ENCODE results near the gene BOLA3. TPM values are rescaled to one million over a fixed set of nuclear protein-coding genes. Genes with fewer than 3 reads are reported as not detected.

The BOLA3 gene
- polyA plus RNA-seq, 3 donors = 31.1 to 67.8 (median 65.0) TPM

- no peak overlapping the region for H3K27ac ChIP-seq (ENCODE audit: low read depth, low read length)
- 83 to 89% (median 85%) methylated on average over 3 of the region's 3 CpGs for WGBS, 3 donors
These were observed 37.2 kb downstream of the BOLA3 start for GRCh38 chr2:74110537-74110936.

GRCh38 chr2:74109551-74109950 lies 38.2 kb downstream of the BOLA3 start:
- no peak overlapping the region for H3K27ac ChIP-seq (ENCODE audit: low read depth, low read length)
- WGBS, 3 donors = 90 to 92% (median 91%) methylated on average over 8 of the region's 8 CpGs

- 64 to 76% (median 65%) methylated on average over 12 of the region's 12 CpGs for WGBS, 3 donors
- no peak overlapping the region for H3K27ac ChIP-seq (ENCODE audit: low read depth, low read length)
These were observed 40.6 kb downstream of the BOLA3 start for GRCh38 chr2:74107071-74107470.

- WGBS, 3 donors = 94 to 97% (median 96%) methylated on average over 8 of the region's 8 CpGs
- H3K27ac ChIP-seq (ENCODE audit: low read depth, low read length) = no peak overlapping the region
These were observed 42.3 kb downstream of the BOLA3 start for GRCh38 chr2:74105413-74105812.

GRCh38 chr2:74104839-74105238 lies 42.9 kb downstream of the BOLA3 start:
- H3K27ac ChIP-seq (ENCODE audit: low read depth, low read length) = no peak overlapping the region
- WGBS, 3 donors = 93% methylated on average over 7 of the region's 7 CpGs

GRCh38 chr2:74103763-74104162 lies 43.9 kb downstream of the BOLA3 start:
- WGBS, 3 donors = 83 to 87% (median 86%) methylated on average over 6 of the region's 6 CpGs
- H3K27ac ChIP-seq (ENCODE audit: low read depth, low read length) = no peak overlapping the region

- 96 to 98% (median 97%) methylated on average over 14 of the region's 14 CpGs for WGBS, 3 donors
- no peak overlapping the region for H3K27ac ChIP-seq (ENCODE audit: low read depth, low read length)
These were observed 45.2 kb downstream of the BOLA3 start for GRCh38 chr2:74102516-74102915.

GRCh38 chr2:74101574-74102300 lies 46.0 kb downstream of the BOLA3 start:
- H3K27ac ChIP-seq (ENCODE audit: low read depth, low read length) = no peak overlapping the region
- 92 to 97% (median 93%) methylated on average over 38 to 39 of the region's 39 CpGs for WGBS, 3 donors

- no peak overlapping the region for H3K27ac ChIP-seq (ENCODE audit: low read depth, low read length)
- WGBS, 3 donors = 94 to 96% (median 96%) methylated on average over 25 of the region's 25 CpGs
These were observed 47.2 kb downstream of the BOLA3 start for GRCh38 chr2:74100254-74101216.

GRCh38 chr2:74099835-74100234 lies 47.9 kb downstream of the BOLA3 start:
- WGBS, 3 donors = 83 to 88% (median 87%) methylated on average over 7 of the region's 7 CpGs
- H3K27ac ChIP-seq (ENCODE audit: low read depth, low read length) = no peak overlapping the region

GRCh38 chr2:74099271-74099670 lies 48.4 kb downstream of the BOLA3 start:
- no peak overlapping the region for H3K27ac ChIP-seq (ENCODE audit: low read depth, low read length)
- WGBS, 3 donors = 94 to 99% (median 96%) methylated on average over 19 to 20 of the region's 20 CpGs

- H3K27ac ChIP-seq (ENCODE audit: low read depth, low read length) = no peak overlapping the region
- WGBS, 3 donors = 92 to 95% (median 94%) methylated on average over 6 of the region's 6 CpGs
These were observed 50.1 kb downstream of the BOLA3 start for GRCh38 chr2:74097574-74097973.

- 91 to 94% (median 93%) methylated on average over 2 of the region's 2 CpGs for WGBS, 3 donors
- H3K27ac ChIP-seq (ENCODE audit: low read depth, low read length) = no peak overlapping the region
These were observed 51.7 kb downstream of the BOLA3 start for GRCh38 chr2:74096052-74096451.

- WGBS, 3 donors = 72 to 80% (median 79%) methylated on average over 3 of the region's 3 CpGs
- H3K27ac ChIP-seq (ENCODE audit: low read depth, low read length) = no peak overlapping the region
These were observed 52.1 kb downstream of the BOLA3 start for GRCh38 chr2:74095632-74096031.

GRCh38 chr2:74094291-74094690 lies 53.4 kb downstream of the BOLA3 start:
- H3K27ac ChIP-seq (ENCODE audit: low read depth, low read length) = no peak overlapping the region
- WGBS, 3 donors = 88 to 94% (median 90%) methylated on average over 7 of the region's 7 CpGs

- WGBS, 3 donors = 76 to 89% (median 86%) methylated on average over 6 of the region's 6 CpGs
- no peak overlapping the region for H3K27ac ChIP-seq (ENCODE audit: low read depth, low read length)
These were observed 53.9 kb downstream of the BOLA3 start for GRCh38 chr2:74093840-74094239.

- no peak overlapping the region for H3K27ac ChIP-seq (ENCODE audit: low read depth, low read length)
- WGBS, 3 donors = 90 to 94% (median 92%) methylated on average over 13 of the region's 13 CpGs
These were observed 54.3 kb downstream of the BOLA3 start for GRCh38 chr2:74093426-74093825.

- WGBS, 3 donors = 87 to 92% (median 90%) methylated on average over 7 of the region's 7 CpGs
- H3K27ac ChIP-seq (ENCODE audit: low read depth, low read length) = no peak overlapping the region
These were observed 55.4 kb downstream of the BOLA3 start for GRCh38 chr2:74092275-74092674.

GRCh38 chr2:74091391-74091790 lies 56.3 kb downstream of the BOLA3 start:
- no peak overlapping the region for H3K27ac ChIP-seq (ENCODE audit: low read depth, low read length)
- 92 to 97% (median 95%) methylated on average over 3 of the region's 3 CpGs for WGBS, 3 donors
